H1 (cell line): ENCODE measurements around the gene PLK3. TPM values are rescaled to one million over a fixed set of nuclear protein-coding genes. Genes with fewer than 3 reads are reported as not detected.
A peak's percentile ranks its signal among the peaks of the same experiment; 100 is the strongest.

Experiments
- JUND ChIP-seq: IDR thresholded peaks from 2 replicates; pipeline ENCODE4 v1.6.1; 2011; ENCODE audit warnings: mild to moderate bottlenecking, improper control_type of control experiment, low read length
- RFX5 ChIP-seq: IDR thresholded peaks from 2 replicates; pipeline ENCODE4 v1.6.1; 2011; ENCODE audit warnings: low read depth, low read length, improper control_type of control experiment, borderline replicate concordance
- RNF2 ChIP-seq: fragments of 200-900, 300-1000 bp; sonication (generic); IDR thresholded peaks from 2 replicates; pipeline ENCODE4 v1.7.1; 2016; ENCODE audit warnings: borderline replicate concordance, low read depth, mild to moderate bottlenecking, antibody characterized with exemption, low read length; ENCODE audit not compliant: poor library complexity, severe bottlenecking; ENCODE audit errors: missing control alignments
- TBP ChIP-seq: IDR thresholded peaks from 2 replicates; pipeline ENCODE4 v1.6.1; 2011; ENCODE audit warnings: low read depth, low read length, improper control_type of control experiment
- YY1 ChIP-seq: IDR thresholded peaks from 2 replicates; pipeline ENCODE4 v1.6.1; 2011; ENCODE audit warnings: low read depth, mild to moderate bottlenecking, low read length
- polyA plus RNA-seq, 7 experiments: library from polyadenylated mRNA; depleted of rRNA in 3 of 7; stranded (reverse) in 5 of 7; unstranded in 2 of 7; fragments of >200 nt in 5 of 7; fragments of 200-250 nt in 2 of 7; gene quantifications; 1 replicate in 5 of 7; 2 replicates in 1 of 7; 4 replicates in 1 of 7; pipeline versions ENCODE4 v1.2.1 to v1.2.3, GENCODE V29; 2011 to 2013; ENCODE audit warnings: missing spikeins in 2 of 7, mixed read lengths in 2 of 7
- total RNA-seq: library from RNA; stranded (reverse); fragmentation: NEBNext Ultra II Directional; extraction: Animal tissue kit (Norgen Biotek cat#: 25700); gene quantifications from 2 replicates; pipeline ENCODE4 v1.2.1, GENCODE V29; 2021
- TF ChIP-seq, protein P1 (sequence below): fragments of 300-600 bp; sonication (generic); IDR thresholded peaks from 2 replicates; pipeline ENCODE4 v1.7.1; 2012; ENCODE audit warnings: low read length, moderate library complexity, mild to moderate bottlenecking, inconsistent platforms; ENCODE audit not compliant: insufficient replicate concordance

The PLK3 gene
- total and polyA plus RNA-seq, 2 of the 8 experiments (the other 6 are each of a cell fraction or from before 2014, with no cell fraction given): 7.9 to 12.3 TPM

GRCh38 chr1:44784094-44785028, 15.8 kb upstream of the PLK3 start (continued):
- TF ChIP-seq, protein P1, sequence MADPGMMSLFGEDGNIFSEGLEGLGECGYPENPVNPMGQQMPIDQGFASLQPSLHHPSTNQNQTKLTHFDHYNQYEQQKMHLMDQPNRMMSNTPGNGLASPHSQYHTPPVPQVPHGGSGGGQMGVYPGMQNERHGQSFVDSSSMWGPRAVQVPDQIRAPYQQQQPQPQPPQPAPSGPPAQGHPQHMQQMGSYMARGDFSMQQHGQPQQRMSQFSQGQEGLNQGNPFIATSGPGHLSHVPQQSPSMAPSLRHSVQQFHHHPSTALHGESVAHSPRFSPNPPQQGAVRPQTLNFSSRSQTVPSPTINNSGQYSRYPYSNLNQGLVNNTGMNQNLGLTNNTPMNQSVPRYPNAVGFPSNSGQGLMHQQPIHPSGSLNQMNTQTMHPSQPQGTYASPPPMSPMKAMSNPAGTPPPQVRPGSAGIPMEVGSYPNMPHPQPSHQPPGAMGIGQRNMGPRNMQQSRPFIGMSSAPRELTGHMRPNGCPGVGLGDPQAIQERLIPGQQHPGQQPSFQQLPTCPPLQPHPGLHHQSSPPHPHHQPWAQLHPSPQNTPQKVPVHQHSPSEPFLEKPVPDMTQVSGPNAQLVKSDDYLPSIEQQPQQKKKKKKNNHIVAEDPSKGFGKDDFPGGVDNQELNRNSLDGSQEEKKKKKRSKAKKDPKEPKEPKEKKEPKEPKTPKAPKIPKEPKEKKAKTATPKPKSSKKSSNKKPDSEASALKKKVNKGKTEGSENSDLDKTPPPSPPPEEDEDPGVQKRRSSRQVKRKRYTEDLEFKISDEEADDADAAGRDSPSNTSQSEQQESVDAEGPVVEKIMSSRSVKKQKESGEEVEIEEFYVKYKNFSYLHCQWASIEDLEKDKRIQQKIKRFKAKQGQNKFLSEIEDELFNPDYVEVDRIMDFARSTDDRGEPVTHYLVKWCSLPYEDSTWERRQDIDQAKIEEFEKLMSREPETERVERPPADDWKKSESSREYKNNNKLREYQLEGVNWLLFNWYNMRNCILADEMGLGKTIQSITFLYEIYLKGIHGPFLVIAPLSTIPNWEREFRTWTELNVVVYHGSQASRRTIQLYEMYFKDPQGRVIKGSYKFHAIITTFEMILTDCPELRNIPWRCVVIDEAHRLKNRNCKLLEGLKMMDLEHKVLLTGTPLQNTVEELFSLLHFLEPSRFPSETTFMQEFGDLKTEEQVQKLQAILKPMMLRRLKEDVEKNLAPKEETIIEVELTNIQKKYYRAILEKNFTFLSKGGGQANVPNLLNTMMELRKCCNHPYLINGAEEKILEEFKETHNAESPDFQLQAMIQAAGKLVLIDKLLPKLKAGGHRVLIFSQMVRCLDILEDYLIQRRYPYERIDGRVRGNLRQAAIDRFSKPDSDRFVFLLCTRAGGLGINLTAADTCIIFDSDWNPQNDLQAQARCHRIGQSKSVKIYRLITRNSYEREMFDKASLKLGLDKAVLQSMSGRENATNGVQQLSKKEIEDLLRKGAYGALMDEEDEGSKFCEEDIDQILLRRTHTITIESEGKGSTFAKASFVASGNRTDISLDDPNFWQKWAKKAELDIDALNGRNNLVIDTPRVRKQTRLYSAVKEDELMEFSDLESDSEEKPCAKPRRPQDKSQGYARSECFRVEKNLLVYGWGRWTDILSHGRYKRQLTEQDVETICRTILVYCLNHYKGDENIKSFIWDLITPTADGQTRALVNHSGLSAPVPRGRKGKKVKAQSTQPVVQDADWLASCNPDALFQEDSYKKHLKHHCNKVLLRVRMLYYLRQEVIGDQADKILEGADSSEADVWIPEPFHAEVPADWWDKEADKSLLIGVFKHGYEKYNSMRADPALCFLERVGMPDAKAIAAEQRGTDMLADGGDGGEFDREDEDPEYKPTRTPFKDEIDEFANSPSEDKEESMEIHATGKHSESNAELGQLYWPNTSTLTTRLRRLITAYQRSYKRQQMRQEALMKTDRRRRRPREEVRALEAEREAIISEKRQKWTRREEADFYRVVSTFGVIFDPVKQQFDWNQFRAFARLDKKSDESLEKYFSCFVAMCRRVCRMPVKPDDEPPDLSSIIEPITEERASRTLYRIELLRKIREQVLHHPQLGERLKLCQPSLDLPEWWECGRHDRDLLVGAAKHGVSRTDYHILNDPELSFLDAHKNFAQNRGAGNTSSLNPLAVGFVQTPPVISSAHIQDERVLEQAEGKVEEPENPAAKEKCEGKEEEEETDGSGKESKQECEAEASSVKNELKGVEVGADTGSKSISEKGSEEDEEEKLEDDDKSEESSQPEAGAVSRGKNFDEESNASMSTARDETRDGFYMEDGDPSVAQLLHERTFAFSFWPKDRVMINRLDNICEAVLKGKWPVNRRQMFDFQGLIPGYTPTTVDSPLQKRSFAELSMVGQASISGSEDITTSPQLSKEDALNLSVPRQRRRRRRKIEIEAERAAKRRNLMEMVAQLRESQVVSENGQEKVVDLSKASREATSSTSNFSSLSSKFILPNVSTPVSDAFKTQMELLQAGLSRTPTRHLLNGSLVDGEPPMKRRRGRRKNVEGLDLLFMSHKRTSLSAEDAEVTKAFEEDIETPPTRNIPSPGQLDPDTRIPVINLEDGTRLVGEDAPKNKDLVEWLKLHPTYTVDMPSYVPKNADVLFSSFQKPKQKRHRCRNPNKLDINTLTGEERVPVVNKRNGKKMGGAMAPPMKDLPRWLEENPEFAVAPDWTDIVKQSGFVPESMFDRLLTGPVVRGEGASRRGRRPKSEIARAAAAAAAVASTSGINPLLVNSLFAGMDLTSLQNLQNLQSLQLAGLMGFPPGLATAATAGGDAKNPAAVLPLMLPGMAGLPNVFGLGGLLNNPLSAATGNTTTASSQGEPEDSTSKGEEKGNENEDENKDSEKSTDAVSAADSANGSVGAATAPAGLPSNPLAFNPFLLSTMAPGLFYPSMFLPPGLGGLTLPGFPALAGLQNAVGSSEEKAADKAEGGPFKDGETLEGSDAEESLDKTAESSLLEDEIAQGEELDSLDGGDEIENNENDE: no peak
- TF ChIP-seq TBP (peak; percentile 8; the same call in 1 of the 2 replicates), JUND (no peak), RFX5 (no peak), YY1 (0 out of 2 replicates have a peak, but pooled peaks have one; percentile 6), RNF2 (no peak)
